ENCODE measurements around the gene HSPB6. TPM values are rescaled to one million over a fixed set of nuclear protein-coding genes. Genes with fewer than 3 reads are reported as not detected.

The HSPB6 gene
- total RNA-seq, 2 donors from 2014 or later, result 35.0 to 117 TPM

GRCh38 chr19:35713506-35713850 lies 43.4 kb downstream of the HSPB6 start:
- no peaks in the 10 kb centered on the region for H3K27me3 ChIP-seq
- intact Hi-C loops (cut with DNase I), result loop anchor here (10.0 kb wide), 1 partner anchor 159 kb away; no protein-coding TSS in a partner anchor
- TF ChIP-seq CTCF (IDR thresholded peaks at IDR 0.05), result no peak
- TF ChIP-seq POLR2A (IDR thresholded peaks at IDR 0.05), result no peak
- no peak overlapping the region for H3K27ac ChIP-seq
- H3K9me3 ChIP-seq, result no peaks in the 10 kb centered on the region
- 60 to 87% methylated on average over 2 of the region's 2 CpGs for WGBS, 2 donors
- H3K36me3 ChIP-seq (replicated peaks in 1 of 2; ENCODE audit: insufficient read depth in 1 of 2, low read depth in 2 of 2), result no peaks in the 10 kb centered on the region
- H3K4me1 ChIP-seq, result peaks cover 17% of the 10 kb centered on the region
- DNase-seq, result no peak
- no peak for ATAC-seq
- H3K4me3 ChIP-seq, result no peak overlapping the region

- H3K9me3 ChIP-seq, result no peaks in the 10 kb centered on the region
- H3K27ac ChIP-seq, result no peak overlapping the region
- H3K4me1 ChIP-seq, result peaks cover 17% of the 10 kb centered on the region
- DNase-seq (no peak), ATAC-seq (no peak)
- TF ChIP-seq CTCF (IDR thresholded peaks at IDR 0.05) (no peak), POLR2A (IDR thresholded peaks at IDR 0.05) (no peak)
- no peaks in the 10 kb centered on the region for H3K27me3 ChIP-seq
- intact Hi-C loops (cut with DNase I), result loop anchor here (10.0 kb wide), 1 partner anchor 158 kb away; no protein-coding TSS in a partner anchor
- no peaks in the 10 kb centered on the region for H3K36me3 ChIP-seq (replicated peaks in 1 of 2; ENCODE audit: insufficient read depth in 1 of 2, low read depth in 2 of 2)
- H3K4me3 ChIP-seq, result no peak overlapping the region
- 76 to 78% methylated on average over 11 of the region's 11 CpGs for WGBS, 2 donors
These were observed 44.0 kb downstream of the HSPB6 start for GRCh38 chr19:35712567-35713505.

- no peak overlapping the region for H3K27ac ChIP-seq
- WGBS, 2 donors, result 58 to 72% methylated on average over 13 of the region's 13 CpGs
- H3K9me3 ChIP-seq, result no peaks in the 10 kb centered on the region
- no peaks in the 10 kb centered on the region for H3K27me3 ChIP-seq
- TF ChIP-seq POLR2A (IDR thresholded peaks at IDR 0.05), result no peak
- no peak for TF ChIP-seq CTCF (IDR thresholded peaks at IDR 0.05)
- no peak for DNase-seq
- H3K36me3 ChIP-seq (replicated peaks in 1 of 2; ENCODE audit: insufficient read depth in 1 of 2, low read depth in 2 of 2), result no peaks in the 10 kb centered on the region
- peaks cover 10% of the 10 kb centered on the region for H3K4me1 ChIP-seq
- H3K4me3 ChIP-seq, result no peak overlapping the region
- intact Hi-C loops (cut with DNase I), result loop anchor here (10.0 kb wide), 1 partner anchor 156 kb away; no protein-coding TSS in a partner anchor
- no peak for ATAC-seq
These were observed 45.8 kb downstream of the HSPB6 start for GRCh38 chr19:35710784-35711723.

GRCh38 chr19:35708391-35708790 lies 48.4 kb downstream of the HSPB6 start:
- Histone ChIP-seq H3K27me3 (no peaks in the 10 kb centered on the region), H3K27ac (no peak overlapping the region), H3K4me1 (peaks cover 3% of the 10 kb centered on the region), H3K4me3 (no peak overlapping the region), H3K9me3 (no peaks in the 10 kb centered on the region), H3K36me3 (replicated peaks in 1 of 2; ENCODE audit: insufficient read depth in 1 of 2, low read depth in 2 of 2) (no peaks in the 10 kb centered on the region)
- TF ChIP-seq CTCF (IDR thresholded peaks at IDR 0.05), result no peak
- no peak for TF ChIP-seq POLR2A (IDR thresholded peaks at IDR 0.05)
- ATAC-seq (no peak), DNase-seq (no peak)
- 100% methylated on average over 1 of the region's 1 CpG; no CpG with 5 or more reads in 1 of the 2 donors for WGBS, 2 donors
- intact Hi-C loops (cut with DNase I), result no loop called here

Other genes starting within 250 kb of the HSPB6 start
- gene DMKN, start 243.4 kb downstream of the HSPB6 start, total RNA-seq, result 100 to 1,000 TPM; 146 TPM
- not detected for gene SBSN, start 228.7 kb downstream of the HSPB6 start, total RNA-seq
- gene GAPDHS, start 223.6 kb downstream of the HSPB6 start, total RNA-seq, result not detected
- 10 to 100 TPM; 59.4 to 67.9 TPM for gene TMEM147, start 211.4 kb downstream of the HSPB6 start, total RNA-seq
- 1 to 10 TPM in 1 of 2 donors, not detected in 1; 8.2 TPM for gene ATP4A, start 193.4 kb downstream of the HSPB6 start, total RNA-seq
- not detected for gene PMIS2, start 170.9 kb downstream of the HSPB6 start, total RNA-seq
- gene HAUS5, start 144.3 kb downstream of the HSPB6 start, total RNA-seq, result 10 to 100 TPM in 1 of 2 donors, 1 to 10 TPM in 1; 9.6 to 14.5 TPM
- 10 to 100 TPM; 26.7 to 65.3 TPM for gene RBM42, start 128.0 kb downstream of the HSPB6 start, total RNA-seq
- gene ETV2, start 115.3 kb downstream of the HSPB6 start, total RNA-seq, result not detected
- gene COX6B1, start 108.7 kb downstream of the HSPB6 start, total RNA-seq, result 100 to 1,000 TPM; 134 to 151 TPM
- gene UPK1A, start 90.5 kb downstream of the HSPB6 start, total RNA-seq, result not detected
- not detected for gene ZBTB32, start 52.5 kb downstream of the HSPB6 start, total RNA-seq
- 10 to 100 TPM; 18.7 to 31.6 TPM for gene KMT2B, start 39.0 kb downstream of the HSPB6 start, total RNA-seq
- gene IGFLR1, start 14.6 kb downstream of the HSPB6 start, total RNA-seq, result 10 to 100 TPM in 1 of 2 donors, 1 to 10 TPM in 1; 6.0 to 11.2 TPM
- gene U2AF1L4, start 11.6 kb downstream of the HSPB6 start, total RNA-seq, result 10 to 100 TPM; 26.2 to 83.4 TPM
- gene PSENEN, start 11.4 kb downstream of the HSPB6 start, total RNA-seq, result 10 to 100 TPM; 10.6 to 21.1 TPM
- 1 to 10 TPM; 6.7 to 7.6 TPM for gene LIN37, start 8.5 kb downstream of the HSPB6 start, total RNA-seq
- 10 to 100 TPM in 1 of 2 donors, 1 to 10 TPM in 1; 7.3 to 14.2 TPM for gene PROSER3, start 1.1 kb upstream of the HSPB6 start, total RNA-seq
- 10 to 100 TPM in 1 of 2 donors, 1 to 10 TPM in 1; 8.6 to 71.5 TPM for gene ARHGAP33, start 18.5 kb upstream of the HSPB6 start, total RNA-seq
- gene PRODH2, start 55.8 kb upstream of the HSPB6 start, total RNA-seq, result 1 to 10 TPM in 1 of 2 donors, under 1 TPM in 1; 0.99 to 3.9 TPM
- 10 to 100 TPM; 14.0 to 33.6 TPM for gene NPHS1, start 95.5 kb upstream of the HSPB6 start, total RNA-seq
- 10 to 100 TPM; 42.5 to 75.5 TPM for gene KIRREL2, start 99.9 kb upstream of the HSPB6 start, total RNA-seq
- 10 to 100 TPM; 40.9 to 47.0 TPM for gene APLP1, start 111.5 kb upstream of the HSPB6 start, total RNA-seq
- gene NFKBID, start 143.5 kb upstream of the HSPB6 start, total RNA-seq, result 1 to 10 TPM; 6.3 to 6.5 TPM
- gene HCST, start 145.5 kb upstream of the HSPB6 start, total RNA-seq, result 1 to 10 TPM in 1 of 2 donors, not detected in 1; 5.2 TPM
- gene TYROBP, start 151.3 kb upstream of the HSPB6 start, total RNA-seq, result 10 to 100 TPM; 19.2 to 38.6 TPM
- 10 to 100 TPM; 13.2 to 14.5 TPM for gene LRFN3, start 179.3 kb upstream of the HSPB6 start, total RNA-seq
- 10 to 100 TPM; 33.9 to 39.2 TPM for gene SDHAF1, start 238.2 kb upstream of the HSPB6 start, total RNA-seq